Measurements from ENCODE around the gene DEGS2. TPM values are rescaled to one million over a fixed set of nuclear protein-coding genes. Genes with fewer than 3 reads are reported as not detected.
A peak's percentile ranks its signal among the peaks of the same experiment; 100 is the strongest.

Gene DEGS2
- total and polyA plus RNA-seq, 2 of the 13 experiments (the other 11 are each of a cell fraction or from before 2014, with no cell fraction given), result 0.09 TPM

DNA sequence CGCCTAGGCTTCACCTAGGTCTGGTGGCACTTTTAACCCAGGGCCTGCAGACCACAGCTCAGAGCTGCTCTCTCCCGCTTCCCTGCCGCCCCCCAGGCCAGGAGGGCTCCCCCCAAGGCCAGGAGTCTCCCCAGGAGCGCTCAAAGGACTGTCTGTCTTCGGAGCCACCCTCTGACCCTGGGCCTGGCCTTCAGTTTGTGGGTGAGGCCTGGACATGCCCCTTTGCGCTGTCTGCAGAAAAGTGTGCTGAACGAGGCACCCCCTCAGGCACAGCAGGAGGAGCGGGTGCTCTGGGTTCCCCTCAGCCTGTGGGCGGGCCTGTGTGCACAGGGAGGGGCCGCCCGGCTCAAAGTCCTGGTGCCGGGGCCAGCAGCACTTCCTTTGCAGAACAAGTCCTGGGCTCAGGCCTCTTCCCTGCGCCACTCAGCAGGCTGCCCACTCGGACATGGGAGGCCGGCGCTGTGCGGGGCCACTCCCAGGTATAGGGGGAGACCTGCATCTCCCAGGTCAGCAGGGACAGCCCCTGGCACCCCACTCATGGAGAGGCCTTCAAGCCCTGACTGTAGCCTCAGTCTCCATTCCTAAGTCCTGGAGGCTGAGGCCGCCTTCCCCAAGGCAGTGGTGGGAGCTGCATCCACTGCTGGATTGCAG, 14.3 kb downstream of the DEGS2 start (continued):
- peak; percentile 84 for TF ChIP-seq ZNF574 (CRISPR knock-in tag; IDR thresholded peaks at IDR 0.05)
- TF ChIP-seq CBX1 (IDR thresholded peaks at IDR 0.05; ENCODE audit: low read depth), result no peak
- TF ChIP-seq ZFY (CRISPR knock-in tag; IDR thresholded peaks at IDR 0.05), result peak; percentile 96
- TF ChIP-seq ZNF253 (CRISPR knock-in tag; IDR thresholded peaks at IDR 0.05; ENCODE audit: borderline replicate concordance), result no peak
- 0 out of 2 replicates have a peak, but pooled peaks have one; percentile 29 for TF ChIP-seq CC2D1A (CRISPR knock-in tag; IDR thresholded peaks at IDR 0.05)
- peak; percentile 83 for TF ChIP-seq ZBTB7A (CRISPR knock-in tag; IDR thresholded peaks at IDR 0.05)
- TF ChIP-seq STAT6 (CRISPR knock-in tag; IDR thresholded peaks at IDR 0.05; ENCODE audit: borderline replicate concordance), result no peak
- TF ChIP-seq, protein P1, sequence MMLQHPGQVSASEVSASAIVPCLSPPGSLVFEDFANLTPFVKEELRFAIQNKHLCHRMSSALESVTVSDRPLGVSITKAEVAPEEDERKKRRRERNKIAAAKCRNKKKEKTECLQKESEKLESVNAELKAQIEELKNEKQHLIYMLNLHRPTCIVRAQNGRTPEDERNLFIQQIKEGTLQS (CRISPR knock-in tag; IDR thresholded peaks at IDR 0.05), result no peak
- no peak for TF ChIP-seq ZNF383 (CRISPR knock-in tag; IDR thresholded peaks at IDR 0.05; ENCODE audit: borderline replicate concordance)
- TF ChIP-seq MYNN (CRISPR knock-in tag; IDR thresholded peaks at IDR 0.05; ENCODE audit: low read depth), result no peak
- peak; percentile 92 for TF ChIP-seq HNF4G (IDR thresholded peaks at IDR 0.05; ENCODE audit: borderline replicate concordance, low read depth, low read length)
- TF ChIP-seq HNF4G (CRISPR knock-in tag; IDR thresholded peaks at IDR 0.05; ENCODE audit: borderline replicate concordance, low read depth), result peak; percentile 96
- TF ChIP-seq, protein P2, sequence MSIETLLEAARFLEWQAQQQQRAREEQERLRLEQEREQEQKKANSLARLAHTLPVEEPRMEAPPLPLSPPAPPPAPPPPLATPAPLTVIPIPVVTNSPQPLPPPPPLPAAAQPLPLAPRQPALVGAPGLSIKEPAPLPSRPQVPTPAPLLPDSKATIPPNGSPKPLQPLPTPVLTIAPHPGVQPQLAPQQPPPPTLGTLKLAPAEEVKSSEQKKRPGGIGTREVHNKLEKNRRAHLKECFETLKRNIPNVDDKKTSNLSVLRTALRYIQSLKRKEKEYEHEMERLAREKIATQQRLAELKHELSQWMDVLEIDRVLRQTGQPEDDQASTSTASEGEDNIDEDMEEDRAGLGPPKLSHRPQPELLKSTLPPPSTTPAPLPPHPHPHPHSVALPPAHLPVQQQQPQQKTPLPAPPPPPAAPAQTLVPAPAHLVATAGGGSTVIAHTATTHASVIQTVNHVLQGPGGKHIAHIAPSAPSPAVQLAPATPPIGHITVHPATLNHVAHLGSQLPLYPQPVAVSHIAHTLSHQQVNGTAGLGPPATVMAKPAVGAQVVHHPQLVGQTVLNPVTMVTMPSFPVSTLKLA (IDR thresholded peaks at IDR 0.05), result no peak
- TF ChIP-seq, protein P3, sequence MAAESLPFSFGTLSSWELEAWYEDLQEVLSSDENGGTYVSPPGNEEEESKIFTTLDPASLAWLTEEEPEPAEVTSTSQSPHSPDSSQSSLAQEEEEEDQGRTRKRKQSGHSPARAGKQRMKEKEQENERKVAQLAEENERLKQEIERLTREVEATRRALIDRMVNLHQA (CRISPR knock-in tag; IDR thresholded peaks at IDR 0.05), result no peak
- no peak for TF ChIP-seq HNRNPH1 (optimal IDR thresholded peaks at IDR 0.05; ENCODE audit: low read depth, low read length)
- TF ChIP-seq ZNF343 (CRISPR knock-in tag; IDR thresholded peaks at IDR 0.05), result peak; percentile 99
- TF ChIP-seq ZNF354B (CRISPR knock-in tag; IDR thresholded peaks at IDR 0.05), result no peak
- TF ChIP-seq, protein P4, sequence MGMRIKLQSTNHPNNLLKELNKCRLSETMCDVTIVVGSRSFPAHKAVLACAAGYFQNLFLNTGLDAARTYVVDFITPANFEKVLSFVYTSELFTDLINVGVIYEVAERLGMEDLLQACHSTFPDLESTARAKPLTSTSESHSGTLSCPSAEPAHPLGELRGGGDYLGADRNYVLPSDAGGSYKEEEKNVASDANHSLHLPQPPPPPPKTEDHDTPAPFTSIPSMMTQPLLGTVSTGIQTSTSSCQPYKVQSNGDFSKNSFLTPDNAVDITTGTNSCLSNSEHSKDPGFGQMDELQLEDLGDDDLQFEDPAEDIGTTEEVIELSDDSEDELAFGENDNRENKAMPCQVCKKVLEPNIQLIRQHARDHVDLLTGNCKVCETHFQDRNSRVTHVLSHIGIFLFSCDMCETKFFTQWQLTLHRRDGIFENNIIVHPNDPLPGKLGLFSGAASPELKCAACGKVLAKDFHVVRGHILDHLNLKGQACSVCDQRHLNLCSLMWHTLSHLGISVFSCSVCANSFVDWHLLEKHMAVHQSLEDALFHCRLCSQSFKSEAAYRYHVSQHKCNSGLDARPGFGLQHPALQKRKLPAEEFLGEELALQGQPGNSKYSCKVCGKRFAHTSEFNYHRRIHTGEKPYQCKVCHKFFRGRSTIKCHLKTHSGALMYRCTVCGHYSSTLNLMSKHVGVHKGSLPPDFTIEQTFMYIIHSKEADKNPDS (CRISPR knock-in tag; IDR thresholded peaks at IDR 0.05), result peak; percentile 71; the same call in 1 of the 2 replicates
- TF ChIP-seq PCBP2 (optimal IDR thresholded peaks at IDR 0.05; ENCODE audit: low read depth, low read length, poor library complexity, severe bottlenecking), result no peak
- TF ChIP-seq MAFK (conservative IDR thresholded peaks at IDR 0.05 in 1 of 2, IDR thresholded peaks at IDR 0.05 in 1 of 2; ENCODE audit: low read length in 2 of 2), result no peak

Data from HepG2 (cell line).